ENCODE results near the gene SPOPL. TPM values are rescaled to one million over a fixed set of nuclear protein-coding genes. Genes with fewer than 3 reads are reported as not detected.

SPOPL gene
- total RNA-seq, 1 donor from 2014 or later = 29.7 TPM

DNA sequence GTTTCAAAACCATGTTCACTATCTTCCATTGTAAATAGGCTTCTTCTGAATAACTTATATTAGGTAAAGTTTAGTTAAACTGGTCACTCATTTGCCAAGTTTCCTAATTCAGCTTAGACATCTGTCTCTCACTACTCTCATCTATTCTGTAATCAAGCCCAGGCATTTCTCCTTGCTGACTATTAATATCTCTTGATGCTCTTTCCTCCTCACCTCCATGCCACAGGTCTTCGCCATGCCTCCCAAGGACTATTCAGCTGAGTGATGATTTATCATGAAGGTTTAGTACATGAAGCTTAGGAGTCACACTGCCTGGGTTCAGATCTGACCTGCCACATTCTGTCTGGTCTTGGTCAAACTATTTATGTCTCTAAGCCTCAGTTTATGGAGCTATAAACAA, 115.5 kb downstream of the SPOPL start:
- no peak for DNase-seq (ENCODE audit: low spot score, unreplicated experiment)
- Mint-ChIP-seq H3K27me3 (no peaks in the 10 kb centered on the region), H3K4me1 (ENCODE audit: low read depth) (peaks cover 16% of the 10 kb centered on the region), H3K4me3 (ENCODE audit: low read depth) (no peak overlapping the region), H3K36me3 (ENCODE audit: insufficient read depth) (no peaks in the 10 kb centered on the region), H3K9me3 (ENCODE audit: low read depth) (peaks cover 8% of the 10 kb centered on the region), H3K27ac (no peak overlapping the region)
- TF ChIP-seq, protein P1, sequence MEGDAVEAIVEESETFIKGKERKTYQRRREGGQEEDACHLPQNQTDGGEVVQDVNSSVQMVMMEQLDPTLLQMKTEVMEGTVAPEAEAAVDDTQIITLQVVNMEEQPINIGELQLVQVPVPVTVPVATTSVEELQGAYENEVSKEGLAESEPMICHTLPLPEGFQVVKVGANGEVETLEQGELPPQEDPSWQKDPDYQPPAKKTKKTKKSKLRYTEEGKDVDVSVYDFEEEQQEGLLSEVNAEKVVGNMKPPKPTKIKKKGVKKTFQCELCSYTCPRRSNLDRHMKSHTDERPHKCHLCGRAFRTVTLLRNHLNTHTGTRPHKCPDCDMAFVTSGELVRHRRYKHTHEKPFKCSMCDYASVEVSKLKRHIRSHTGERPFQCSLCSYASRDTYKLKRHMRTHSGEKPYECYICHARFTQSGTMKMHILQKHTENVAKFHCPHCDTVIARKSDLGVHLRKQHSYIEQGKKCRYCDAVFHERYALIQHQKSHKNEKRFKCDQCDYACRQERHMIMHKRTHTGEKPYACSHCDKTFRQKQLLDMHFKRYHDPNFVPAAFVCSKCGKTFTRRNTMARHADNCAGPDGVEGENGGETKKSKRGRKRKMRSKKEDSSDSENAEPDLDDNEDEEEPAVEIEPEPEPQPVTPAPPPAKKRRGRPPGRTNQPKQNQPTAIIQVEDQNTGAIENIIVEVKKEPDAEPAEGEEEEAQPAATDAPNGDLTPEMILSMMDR (IDR thresholded peaks at IDR 0.05; ENCODE audit: unreplicated experiment) = no peak

DNA sequence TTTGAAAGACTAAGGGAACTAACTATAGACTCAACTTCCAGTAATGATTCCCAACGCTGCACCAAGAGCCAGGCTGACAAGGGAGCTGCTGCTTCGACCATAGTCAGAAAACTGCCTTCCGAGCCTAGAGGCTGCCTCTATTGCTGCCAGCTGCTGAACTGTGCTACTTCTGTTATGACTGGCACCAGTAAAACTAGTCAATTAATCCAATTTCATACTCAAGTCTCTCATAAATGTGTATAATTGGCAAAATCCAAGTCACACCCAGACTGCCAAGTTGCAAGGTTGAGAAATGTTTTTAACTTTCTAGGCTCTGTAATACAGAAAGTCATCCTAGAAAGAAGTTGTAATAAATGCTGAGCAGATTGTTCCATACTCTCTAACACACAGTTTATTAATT, 117.4 kb downstream of the SPOPL start:
- Mint-ChIP-seq H3K9me3 (ENCODE audit: low read depth) (peaks cover 8% of the 10 kb centered on the region), H3K4me1 (ENCODE audit: low read depth) (peaks cover 27% of the 10 kb centered on the region), H3K36me3 (ENCODE audit: insufficient read depth) (no peaks in the 10 kb centered on the region), H3K27ac (no peak overlapping the region), H3K27me3 (no peaks in the 10 kb centered on the region), H3K4me3 (ENCODE audit: low read depth) (no peak overlapping the region)
- TF ChIP-seq, protein P1 (IDR thresholded peaks at IDR 0.05; ENCODE audit: unreplicated experiment) = no peak
- DNase-seq (ENCODE audit: low spot score, unreplicated experiment) = no peak

DNA sequence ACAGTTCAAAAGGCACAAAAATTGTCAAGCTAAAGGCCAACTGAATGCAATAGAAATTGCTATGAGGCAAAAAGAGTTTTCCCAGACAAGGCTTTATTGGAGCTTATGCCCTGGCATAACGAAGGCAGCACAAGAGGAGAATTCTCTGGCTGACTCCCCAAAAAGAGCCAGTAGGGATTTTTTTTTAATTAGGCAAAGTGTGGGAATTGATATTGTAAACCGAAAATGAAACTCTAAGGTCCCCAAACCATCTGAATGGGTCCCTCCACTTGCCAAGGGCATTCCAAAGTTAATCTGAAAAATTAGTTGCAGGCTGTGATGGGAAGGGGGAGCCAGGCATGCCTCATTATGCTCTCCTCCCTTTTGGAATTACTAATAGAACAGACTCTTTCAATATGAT, 118.9 kb downstream of the SPOPL start:
- peak overlapping the region; percentile 51 for H3K27ac Mint-ChIP-seq
- no peak overlapping the region for H3K4me3 Mint-ChIP-seq (ENCODE audit: low read depth)
- H3K9me3 Mint-ChIP-seq (ENCODE audit: low read depth) = peaks cover 8% of the 10 kb centered on the region
- H3K4me1 Mint-ChIP-seq (ENCODE audit: low read depth) = peaks cover 34% of the 10 kb centered on the region
- DNase-seq (ENCODE audit: low spot score, unreplicated experiment) = no peak
- H3K27me3 Mint-ChIP-seq = no peaks in the 10 kb centered on the region
- TF ChIP-seq, protein P1 (IDR thresholded peaks at IDR 0.05; ENCODE audit: unreplicated experiment) = no peak
- H3K36me3 Mint-ChIP-seq (ENCODE audit: insufficient read depth) = no peaks in the 10 kb centered on the region

DNA sequence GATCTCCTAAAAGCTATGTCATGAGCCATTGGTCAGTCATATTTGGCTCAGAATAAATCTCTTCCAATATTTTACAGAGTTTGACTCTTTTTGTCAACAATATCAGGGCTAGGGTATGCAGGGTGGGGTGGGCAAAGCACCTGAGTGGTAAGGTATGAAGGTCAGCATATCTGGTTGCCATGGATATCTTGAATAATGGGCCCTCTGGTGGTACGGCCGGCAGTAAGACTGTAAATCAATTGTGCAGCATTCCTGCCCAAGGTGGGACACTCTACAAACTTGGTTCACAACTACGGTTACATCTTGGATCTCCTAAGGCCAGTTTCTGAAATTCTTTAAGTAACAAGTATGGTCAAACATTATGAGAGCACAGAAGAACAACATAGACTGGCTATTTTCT, 119.6 kb downstream of the SPOPL start:
- peak; percentile 11 for DNase-seq (ENCODE audit: low spot score, unreplicated experiment)
- H3K4me3 Mint-ChIP-seq (ENCODE audit: low read depth) = peak overlapping the region; percentile 3
- peaks cover 36% of the 10 kb centered on the region for H3K4me1 Mint-ChIP-seq (ENCODE audit: low read depth)
- peaks cover 8% of the 10 kb centered on the region for H3K9me3 Mint-ChIP-seq (ENCODE audit: low read depth)
- peak overlapping the region; percentile 93 for H3K27ac Mint-ChIP-seq
- no peaks in the 10 kb centered on the region for H3K27me3 Mint-ChIP-seq
- TF ChIP-seq, protein P1 (IDR thresholded peaks at IDR 0.05; ENCODE audit: unreplicated experiment) = peak; percentile 15
- no peaks in the 10 kb centered on the region for H3K36me3 Mint-ChIP-seq (ENCODE audit: insufficient read depth)

DNA sequence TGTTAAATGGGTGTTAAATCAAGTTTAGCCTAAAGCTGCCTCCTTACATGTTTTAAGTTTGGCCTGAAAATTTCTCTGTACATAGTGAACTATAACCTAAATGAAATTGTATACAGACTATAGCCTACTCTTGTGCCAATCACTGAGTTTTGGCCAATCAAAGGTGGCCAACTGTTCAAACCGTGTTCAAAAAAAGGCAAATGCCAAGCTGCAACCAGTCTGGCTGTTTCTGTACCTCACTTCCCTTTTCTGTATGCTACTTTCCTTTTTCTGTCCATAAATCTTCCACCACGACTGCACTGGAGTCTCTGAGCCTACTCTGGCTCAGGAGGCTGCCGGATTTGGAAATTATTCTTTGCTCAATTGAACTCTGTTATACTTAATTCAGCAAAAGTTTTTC, 121.0 kb downstream of the SPOPL start:
- peaks cover 8% of the 10 kb centered on the region for H3K9me3 Mint-ChIP-seq (ENCODE audit: low read depth)
- TF ChIP-seq, protein P1 (IDR thresholded peaks at IDR 0.05; ENCODE audit: unreplicated experiment) = no peak
- peak overlapping the region; percentile 84 for H3K27ac Mint-ChIP-seq
- H3K4me1 Mint-ChIP-seq (ENCODE audit: low read depth) = peaks cover 37% of the 10 kb centered on the region
- no peaks in the 10 kb centered on the region for H3K27me3 Mint-ChIP-seq
- H3K36me3 Mint-ChIP-seq (ENCODE audit: insufficient read depth) = no peaks in the 10 kb centered on the region
- DNase-seq (ENCODE audit: low spot score, unreplicated experiment) = no peak
- H3K4me3 Mint-ChIP-seq (ENCODE audit: low read depth) = no peak overlapping the region

All from progenitor cell of endocrine pancreas (in vitro differentiated cells).